HG02973 (cell line): ENCODE measurements around the gene SDF4.

ENCODE experiments used
- ATAC-seq: cut with Tn5 transposase; IDR thresholded peaks from one replicate; pipeline ENCODE4 v1.9.1; 2021; ENCODE audit warnings: moderate library complexity; ENCODE audit not compliant: unreplicated experiment

SDF4 gene

GRCh38 chr1:1215080-1215676, 16.6 kb downstream of the SDF4 start:
- ATAC-seq = no peak

GRCh38 chr1:1213345-1214265, 18.2 kb downstream of the SDF4 start, which contains the start of gene TNFRSF4:
Gene TNFRSF4 (minus strand): TSS chr1:1214153. CDS start chr1:1214127, 26 bp downstream.
- no peak for ATAC-seq

GRCh38 chr1:1212780-1213344, 18.9 kb downstream of the SDF4 start:
- ATAC-seq = no peak

- ATAC-seq = no peak
Observed at GRCh38 chr1:1211541-1212441, 20.0 kb downstream of the SDF4 start.

- ATAC-seq = no peak
Observed at GRCh38 chr1:1210726-1211540, 20.9 kb downstream of the SDF4 start.

GRCh38 chr1:1208713-1209433, 22.9 kb downstream of the SDF4 start:
- ATAC-seq = no peak

- no peak for ATAC-seq
Observed at GRCh38 chr1:1207571-1207892, 24.3 kb downstream of the SDF4 start.

- ATAC-seq = no peak
Observed at GRCh38 chr1:1206966-1207531, 24.8 kb downstream of the SDF4 start.

GRCh38 chr1:1206376-1206965, 25.3 kb downstream of the SDF4 start, which contains the start of gene TNFRSF18:
Gene TNFRSF18 (minus strand): TSS chr1:1206592. CDS start chr1:1206571, 21 bp downstream.
- ATAC-seq = no peak

- no peak for ATAC-seq
Observed at GRCh38 chr1:1205769-1206375, 25.9 kb downstream of the SDF4 start.

- ATAC-seq = no peak
Observed at GRCh38 chr1:1204998-1205768, 26.6 kb downstream of the SDF4 start.

- ATAC-seq = no peak
Observed at GRCh38 chr1:1204425-1204920, 27.3 kb downstream of the SDF4 start.

GRCh38 chr1:1203561-1204424, 28.0 kb downstream of the SDF4 start:
- no peak for ATAC-seq

GRCh38 chr1:1202831-1203560, 28.8 kb downstream of the SDF4 start:
- no peak for ATAC-seq

GRCh38 chr1:1200876-1201810, 30.7 kb downstream of the SDF4 start:
- peak; percentile 24 for ATAC-seq
